Subcutaneous adipose tissue (tissue), 4 donors: Measurements from ENCODE around the gene KCNC3. TPM values are rescaled to one million over a fixed set of nuclear protein-coding genes. Genes with fewer than 3 reads are reported as not detected.

ENCODE experiments used
- CTCF ChIP-seq: fragments of 450-650 bp; IDR thresholded peaks from one replicate; pipeline ENCODE4 v1.5.1; 2016; ENCODE audit warnings: low read depth, mild to moderate bottlenecking, control low read depth, antibody characterized with exemption, moderate library complexity
- total RNA-seq, 4 donors: library from RNA; depleted of rRNA; stranded (reverse); fragments of >200 nt; gene quantifications; one replicate each; pipeline ENCODE4 v1.1.0, GENCODE V29; 2016

The KCNC3 gene
- total RNA-seq, 4 donors from 2014 or later = 0.16 to 0.75 (median 0.28) TPM

DNA sequence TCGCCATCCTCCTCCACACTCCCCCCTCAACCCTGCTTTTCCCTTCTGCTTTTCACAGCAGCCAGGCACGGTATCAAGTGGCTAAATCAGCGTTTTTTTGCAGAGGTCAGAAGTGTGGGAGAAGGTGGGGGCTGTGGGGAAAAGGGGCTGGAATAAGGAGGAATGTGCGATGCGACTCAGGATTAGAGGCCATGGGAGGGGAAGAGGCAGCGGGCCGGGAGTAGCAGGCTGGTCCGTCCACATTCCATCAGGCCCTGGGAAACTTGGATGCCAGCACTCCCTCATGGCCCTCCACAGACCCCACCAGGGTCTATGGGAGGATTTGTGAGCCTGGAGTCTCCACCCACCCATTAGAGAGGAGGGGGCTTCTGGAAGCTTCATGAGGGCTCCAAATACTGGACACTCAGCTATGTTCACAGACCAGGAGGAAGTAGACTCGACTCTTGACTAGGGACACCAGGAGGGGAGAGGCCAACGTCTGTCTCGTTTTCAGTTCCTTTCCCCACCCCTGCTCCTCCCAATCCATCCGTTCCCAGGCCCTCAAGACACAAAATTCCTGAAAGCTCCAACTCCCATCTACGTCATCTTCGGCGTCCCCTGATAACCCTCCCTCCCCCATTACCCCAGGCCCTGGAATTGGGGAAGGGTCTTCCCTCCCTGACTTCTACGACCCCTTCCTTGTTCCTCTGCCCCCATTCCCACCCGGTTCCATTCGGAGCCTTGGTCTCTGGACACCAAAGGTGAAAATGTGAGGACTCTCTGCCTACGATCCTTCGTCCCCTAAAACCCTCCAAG lies 3.3 kb upstream of the KCNC3 start:
- TF ChIP-seq CTCF = no peak

- no peak for TF ChIP-seq CTCF
Measured at GRCh38 chr19:50331994-50332243, 2.7 kb upstream of the KCNC3 start.

DNA sequence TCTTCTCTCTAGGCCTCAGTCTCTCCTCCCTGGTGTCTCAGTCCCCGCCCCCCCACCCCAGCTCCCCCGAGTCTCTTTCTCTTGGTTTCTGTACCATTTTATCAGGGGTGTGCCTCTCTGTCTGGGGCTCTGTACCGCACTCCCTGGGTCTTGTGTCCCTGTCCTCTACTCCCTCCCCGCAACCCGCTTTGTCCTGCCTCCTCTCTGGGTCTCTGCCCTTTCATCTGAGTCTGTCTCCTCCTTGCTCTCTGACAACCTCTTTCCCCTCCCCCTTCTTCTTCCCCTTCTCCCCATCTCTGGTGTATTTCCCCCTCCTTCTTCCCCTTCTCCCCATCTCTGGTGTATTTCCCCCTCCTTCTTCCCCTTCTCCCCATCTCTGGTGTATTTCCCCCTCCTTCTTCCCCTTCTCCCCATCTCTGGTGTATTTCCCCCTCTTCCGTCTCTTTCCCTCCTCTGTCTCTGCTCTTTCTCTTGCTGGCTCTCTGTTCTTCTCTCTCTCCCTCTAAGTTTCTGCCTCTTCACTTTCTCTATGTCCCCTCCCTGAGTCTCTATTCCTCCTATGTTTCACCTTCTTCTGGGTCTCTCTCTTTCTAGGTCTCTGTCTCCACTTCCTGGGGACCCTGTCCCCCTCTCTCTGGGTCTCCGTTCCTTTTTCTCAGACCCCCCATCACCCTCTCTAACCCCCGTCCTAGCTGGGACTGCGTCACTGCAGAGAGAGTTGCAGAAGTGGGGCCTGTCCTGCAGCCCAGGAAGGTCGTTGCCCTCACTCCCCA lies 2.2 kb upstream of the KCNC3 start:
- no peak for TF ChIP-seq CTCF

GRCh38 chr19:50330365-50331078 lies 1.3 kb upstream of the KCNC3 start:
- no peak for TF ChIP-seq CTCF

- no peak for TF ChIP-seq CTCF
Measured at GRCh38 chr19:50328873-50329145, 368 bp downstream of the KCNC3 start.

- TF ChIP-seq CTCF = no peak
Measured at GRCh38 chr19:50328224-50328872, 829 bp downstream of the KCNC3 start.
